ENCODE data around the gene ELF1. TPM values are rescaled to one million over a fixed set of nuclear protein-coding genes. Genes with fewer than 3 reads are reported as not detected.

The ELF1 gene
- 48.6 TPM for polyA plus RNA-seq (ENCODE audit: insufficient read length)
- long read RNA-seq, donor 1, partial matches to known transcripts: 6 of 9 reads
- long read RNA-seq, donor 1, other reads (novel, unspliced or antisense): 0 of 9 reads
- long read RNA-seq, donor 2, partial matches to known transcripts: 0 of 1 reads
- long read RNA-seq, donor 2, other reads (novel, unspliced or antisense): 0 of 1 reads
- long read RNA-seq, donor 3: 0 reads
- long read RNA-seq, donor 4: 0 reads
- long read RNA-seq, donor 5, partial matches to known transcripts: 6 of 9 reads
- long read RNA-seq, donor 5, other reads (novel, unspliced or antisense): 0 of 9 reads
- long read RNA-seq, donor 6, partial matches to known transcripts: 22 of 23 reads
- long read RNA-seq, donor 6, other reads (novel, unspliced or antisense): 0 of 23 reads
- long read RNA-seq, donor 7, partial matches to known transcripts: 73 of 118 reads
- long read RNA-seq, donor 7, other reads (novel, unspliced or antisense): 45 of 118 reads
- long read RNA-seq, donor 8: 0 reads

DNA sequence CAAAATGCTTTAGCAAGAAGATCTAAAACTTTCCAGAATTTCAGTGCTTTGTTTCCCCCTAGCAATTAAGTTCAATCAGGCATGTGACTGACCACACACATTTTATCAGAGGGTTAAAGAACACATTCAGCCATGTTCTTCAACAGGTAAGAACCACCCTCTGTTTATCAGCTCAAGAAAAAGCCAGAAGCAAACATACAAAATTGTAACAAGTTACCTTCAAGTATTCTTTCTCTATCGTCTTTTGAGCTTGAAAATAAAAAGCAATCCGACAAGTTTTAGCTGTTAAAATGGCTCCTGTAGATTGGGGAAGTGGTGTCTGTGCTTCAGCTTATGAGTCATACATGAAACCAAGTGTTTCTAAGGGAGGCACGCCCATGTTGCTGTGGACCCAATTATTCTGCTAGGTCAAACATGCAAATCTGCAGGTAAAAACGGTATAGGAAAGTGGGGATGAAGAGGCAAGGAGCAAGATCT is at the start of gene ELF1:
TSS of gene ELF1 (minus strand) at position 306 of the 477 bp plus-strand sequence. CDS start 37,262 bp downstream, outside the sequence.
- peak; percentile 46 for DNase-seq

DNA sequence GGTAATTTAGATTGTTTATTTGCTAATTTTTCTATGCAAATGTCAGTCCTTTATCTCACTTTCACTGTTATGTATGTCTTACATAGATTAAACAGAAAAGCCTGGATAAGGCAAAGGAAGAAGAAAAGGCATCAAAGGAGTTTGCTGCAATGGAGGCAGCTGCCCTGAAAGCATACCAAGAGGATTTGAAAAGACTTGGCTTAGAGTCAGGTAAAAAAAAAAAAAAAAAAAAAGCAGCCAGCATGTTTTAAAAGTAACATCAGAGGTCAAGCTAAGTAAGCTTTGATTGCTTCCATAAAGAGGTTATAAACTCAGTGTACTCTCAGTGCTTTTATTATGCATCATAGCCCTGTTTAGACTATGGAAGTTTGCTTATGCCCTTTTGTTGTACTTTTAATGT is 46.0 kb upstream of the ELF1 start:
- DNase-seq: no peak

DNA sequence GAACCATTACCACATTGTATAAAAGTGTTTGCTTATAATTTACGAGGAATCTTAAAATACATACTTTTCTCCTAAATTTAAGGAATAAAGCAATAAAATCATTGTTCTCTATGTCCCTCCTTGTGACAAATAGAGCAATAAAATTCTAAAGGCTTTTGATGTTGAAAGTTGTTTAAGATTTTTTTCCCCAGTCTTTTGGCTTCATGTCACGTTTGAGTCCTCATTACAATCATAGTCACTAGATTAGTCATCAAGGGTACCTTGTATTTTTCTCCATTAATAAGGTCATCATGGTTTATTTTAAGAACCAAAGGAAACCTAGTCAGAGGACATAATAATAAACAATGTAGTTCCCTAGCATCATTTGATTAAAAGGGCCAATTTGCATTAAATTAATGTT is 45.4 kb upstream of the ELF1 start:
- DNase-seq: no peak

DNA sequence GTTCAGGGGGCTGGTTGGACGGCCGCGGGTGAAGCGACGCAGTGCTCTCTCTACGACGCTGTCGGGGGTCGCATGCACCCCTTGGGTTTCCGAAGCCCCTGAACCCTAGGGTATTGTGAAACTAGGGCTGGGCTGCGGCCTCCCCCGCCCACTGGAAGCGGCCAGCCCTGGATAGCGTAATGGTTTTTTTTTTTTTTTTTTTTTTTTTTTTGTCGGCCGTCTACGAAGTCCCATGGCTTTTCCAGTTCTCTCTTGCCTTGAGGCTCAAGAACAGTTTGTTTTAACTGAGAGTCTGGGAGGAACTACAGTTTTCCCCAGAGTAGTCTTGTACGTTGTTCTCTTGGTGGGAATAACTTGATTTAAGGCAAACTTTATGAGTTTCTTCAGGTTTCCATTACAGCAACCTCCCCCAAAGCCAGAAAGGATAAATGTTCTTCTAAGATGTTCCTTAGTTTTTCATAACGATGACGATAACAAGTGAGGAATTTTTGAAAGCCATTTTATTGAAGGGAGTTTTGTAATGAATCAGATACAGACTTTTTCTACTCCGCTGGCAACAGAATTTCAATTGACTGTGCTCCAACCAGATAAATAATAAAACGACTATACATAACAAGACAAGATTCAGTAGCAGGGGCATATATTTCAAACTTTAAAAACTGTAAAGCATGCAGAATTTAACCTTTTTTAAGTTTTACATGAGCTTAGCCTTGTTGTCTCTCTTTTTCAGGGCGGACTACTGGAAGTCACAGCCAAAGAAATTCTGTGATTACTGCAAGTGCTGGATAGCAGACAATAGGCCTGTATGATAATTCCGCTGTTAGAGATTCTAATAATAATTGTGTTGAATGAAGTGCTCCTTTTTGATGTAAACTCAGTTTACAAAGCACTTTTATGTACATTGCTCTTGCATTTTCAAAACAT is 43.1 kb upstream of the ELF1 start:
- DNase-seq: peak; percentile 22

DNA sequence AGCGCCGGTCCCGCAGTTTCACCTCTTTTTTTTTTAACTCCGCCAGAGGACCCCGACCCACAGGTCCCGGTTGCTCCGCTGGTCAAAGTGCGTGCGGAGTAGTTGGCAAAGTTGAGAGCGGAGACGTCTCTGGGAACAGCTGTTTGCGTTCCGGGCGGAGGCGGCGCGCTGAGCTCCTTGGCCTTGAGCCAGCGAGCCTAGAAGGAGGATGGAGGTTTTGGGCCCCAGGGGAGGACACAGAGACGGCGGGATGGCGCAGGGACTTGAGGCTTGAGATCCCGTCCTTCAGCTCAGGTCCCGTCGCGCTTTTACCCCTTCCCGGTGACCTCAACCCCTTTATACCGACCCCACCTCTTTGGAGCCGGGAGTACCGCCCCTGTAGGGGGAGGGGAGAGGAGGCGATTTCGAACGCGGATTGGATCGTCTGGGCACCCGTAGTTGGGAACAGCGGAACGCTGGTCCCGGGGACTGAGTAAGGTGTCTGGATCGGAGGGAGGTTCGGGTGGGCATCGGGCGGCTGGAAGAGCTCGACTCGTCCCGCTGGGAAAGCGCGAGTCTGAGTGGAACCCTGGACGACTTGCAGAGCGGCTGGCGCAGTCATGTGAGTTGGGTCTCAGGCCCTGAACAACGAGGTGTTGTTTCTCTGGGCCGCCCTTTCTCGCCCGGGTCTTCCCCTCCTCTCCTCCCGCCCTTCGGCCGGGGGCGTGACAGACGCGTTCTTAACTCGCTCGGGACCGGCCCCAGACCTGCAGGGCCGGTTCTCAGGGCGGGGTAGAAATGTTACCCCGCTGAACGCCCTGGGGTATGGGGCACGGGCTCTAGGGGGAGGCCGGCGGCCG is 42.2 kb upstream of the ELF1 start, which contains the start of gene WBP4:
TSS of gene WBP4 (plus strand) at position 435 of the 839 bp plus-strand sequence. CDS start at position 600, 165 bp downstream.
- DNase-seq: peak; percentile 88

DNA sequence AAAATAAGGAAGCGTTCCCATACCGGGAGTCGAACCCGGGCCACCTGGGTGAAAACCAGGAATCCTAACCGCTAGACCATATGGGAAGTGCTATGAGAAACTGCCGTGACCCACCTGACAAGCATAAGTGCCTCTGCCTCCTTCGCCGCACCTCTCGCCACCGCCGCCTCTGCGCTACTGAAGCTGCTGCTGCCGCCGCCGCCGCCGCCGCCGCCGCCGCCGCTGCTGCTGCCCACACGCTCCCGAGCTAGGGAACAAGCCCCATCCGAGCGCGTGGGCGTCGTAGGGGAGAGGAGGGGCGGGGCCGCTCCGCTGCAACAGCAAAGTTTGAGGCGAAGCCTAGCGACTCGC is 41.6 kb upstream of the ELF1 start:
- peak; percentile 64 for DNase-seq

DNA sequence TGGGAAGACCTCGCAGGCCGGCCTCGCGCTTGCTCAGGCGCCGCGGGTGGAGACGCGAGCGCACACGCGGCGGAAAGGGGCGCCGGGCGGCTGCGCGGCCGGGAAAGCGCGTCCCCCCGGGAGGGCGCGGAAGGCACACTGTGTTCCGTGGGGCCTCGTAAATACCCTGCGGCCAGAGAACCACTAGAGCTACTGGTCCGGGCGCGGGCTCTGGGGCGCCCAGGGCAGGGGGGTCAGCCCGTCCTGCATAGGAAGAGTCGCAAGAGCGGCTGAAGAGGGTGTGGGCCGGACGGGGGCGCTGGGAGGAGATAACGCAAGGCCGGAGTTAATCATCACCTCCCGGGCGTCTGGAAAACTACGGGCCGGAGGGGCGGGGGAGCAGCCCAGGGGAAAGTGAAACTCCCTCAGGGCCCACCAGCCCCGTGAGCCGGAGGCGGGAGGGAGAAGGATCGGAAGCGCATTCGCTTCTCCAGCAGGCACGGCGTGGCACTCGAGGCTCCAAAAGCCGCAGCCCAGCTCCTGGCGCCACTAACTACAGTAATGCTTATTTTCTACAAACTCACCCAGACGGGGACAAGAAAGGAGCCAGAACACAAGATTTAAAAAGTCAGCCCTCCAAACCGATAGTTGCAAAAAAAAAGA is 41.1 kb upstream of the ELF1 start:
- peak; percentile 69 for DNase-seq

DNA sequence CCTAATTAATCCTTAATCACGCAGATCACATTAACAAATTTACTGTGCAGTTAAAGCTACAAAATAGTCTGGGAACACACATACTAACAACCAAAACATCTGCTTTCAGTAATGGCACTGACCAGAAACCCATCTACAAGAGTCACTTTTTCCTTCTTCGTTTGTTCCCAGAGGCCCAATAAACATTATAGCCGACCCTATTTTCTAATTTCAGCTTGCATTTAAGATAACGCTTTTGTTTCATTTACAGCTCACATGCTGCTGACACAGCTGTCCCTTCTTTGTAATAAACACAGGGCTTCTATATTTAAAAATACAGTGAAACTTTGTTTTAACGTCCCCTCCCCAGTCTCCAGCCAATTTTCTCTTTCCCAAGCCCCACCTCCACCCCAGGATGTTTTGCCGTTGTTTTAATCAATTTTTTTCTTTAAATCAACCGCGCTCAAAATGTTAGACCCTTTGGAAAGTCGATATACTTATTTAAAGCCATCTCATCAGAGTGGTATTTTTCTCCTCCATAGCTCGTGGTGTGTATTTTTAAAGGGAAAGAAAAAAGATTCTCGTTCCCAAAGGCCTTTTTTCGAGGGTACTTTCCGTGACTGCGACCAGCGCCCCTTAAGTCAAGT is 40.5 kb upstream of the ELF1 start:
- DNase-seq: peak; percentile 13

DNA sequence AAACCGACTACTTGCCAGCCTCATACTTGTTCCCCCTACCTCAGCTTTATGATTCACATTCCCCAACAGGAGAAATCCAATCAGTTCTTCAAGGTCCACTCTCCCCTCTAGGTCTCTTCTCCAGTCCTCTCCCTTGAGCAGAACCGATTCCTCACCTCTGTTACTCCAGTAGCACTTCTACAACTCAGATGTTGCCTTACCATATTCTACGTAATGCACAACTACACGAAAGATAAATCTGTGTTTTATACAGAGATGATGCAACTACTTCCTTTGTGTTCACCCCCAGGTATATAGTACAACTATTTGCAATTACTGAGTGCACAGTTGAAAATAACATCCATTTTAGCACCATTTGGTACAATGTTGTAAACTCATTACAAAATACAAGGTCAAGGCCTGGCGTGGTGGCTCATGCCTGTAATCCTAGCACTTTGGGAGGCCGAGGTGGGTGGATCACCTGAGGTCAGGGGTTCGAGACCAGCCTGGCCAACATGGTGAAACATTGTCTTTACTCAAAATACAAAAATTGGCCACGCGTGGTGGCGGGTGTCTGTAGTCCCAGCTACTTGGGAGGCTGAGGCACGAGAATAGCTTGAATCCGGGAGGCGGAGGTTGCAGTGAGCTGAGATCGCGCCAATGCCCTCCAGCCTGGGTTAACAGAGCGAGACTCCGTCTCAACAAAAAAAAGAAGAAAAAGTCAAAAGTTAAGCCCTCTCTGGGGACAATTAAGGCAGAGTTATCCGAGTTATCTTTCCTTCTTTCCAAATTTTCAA is 39.4 kb upstream of the ELF1 start:
- no peak for DNase-seq

DNA sequence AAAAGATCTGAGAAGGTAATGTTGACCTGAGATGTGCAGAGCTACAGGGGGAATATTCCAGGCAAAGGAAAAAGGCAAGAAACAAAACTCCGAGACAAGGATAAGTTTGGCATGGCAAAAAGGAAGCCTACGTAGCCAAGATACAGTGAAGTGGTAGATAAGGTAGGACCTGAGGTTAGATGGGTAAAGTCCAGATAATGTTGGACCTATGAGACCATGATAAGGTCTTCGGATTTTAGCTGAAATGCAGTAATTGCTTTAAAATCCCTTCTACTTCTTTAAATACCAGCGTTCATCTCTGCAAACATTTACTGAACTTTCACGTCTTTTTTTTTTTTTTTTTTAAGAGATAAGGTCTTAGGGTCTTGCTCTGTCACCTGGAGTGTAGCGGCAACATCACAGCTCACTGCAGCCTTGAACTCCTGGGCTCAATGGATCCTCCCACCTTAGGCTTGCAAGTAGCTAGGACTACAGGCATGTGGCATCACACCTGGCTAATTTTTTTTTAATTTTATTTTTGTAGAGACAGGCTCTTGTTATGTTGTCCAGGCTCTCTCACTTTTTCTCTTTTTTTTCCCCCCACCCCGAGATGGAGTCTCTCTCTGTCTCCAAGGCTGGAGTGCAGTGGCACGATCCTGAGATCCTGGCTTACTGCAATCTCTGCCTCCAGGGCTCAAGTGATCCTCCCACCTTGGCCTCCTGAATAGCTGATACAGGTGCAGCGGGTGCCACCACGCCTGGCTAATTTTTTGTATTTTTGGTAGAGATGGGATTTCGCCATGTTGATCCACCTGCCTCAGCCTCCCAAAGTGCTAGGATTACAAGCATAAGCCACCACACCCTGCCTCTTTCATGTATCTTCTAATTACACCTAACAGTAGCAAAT is 38.0 kb upstream of the ELF1 start:
- no peak for DNase-seq

DNA sequence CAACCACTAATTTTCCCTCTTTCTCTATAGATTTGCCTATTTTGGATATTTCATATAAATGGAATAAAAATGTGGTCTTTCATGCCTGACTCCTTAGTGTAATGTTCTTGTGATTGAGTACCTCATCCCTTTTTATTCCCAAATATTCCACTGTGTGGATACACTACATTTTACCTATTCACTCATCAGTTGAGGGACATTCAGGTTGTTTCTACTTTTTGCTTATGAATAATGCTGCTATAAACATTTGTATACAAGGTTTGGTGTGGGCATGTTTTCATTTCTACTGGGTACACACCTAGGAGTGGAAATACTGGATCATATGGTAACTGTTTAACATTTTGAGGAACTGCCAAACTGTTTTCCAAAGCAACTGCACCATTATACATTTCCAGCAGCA is 37.1 kb upstream of the ELF1 start:
- no peak for DNase-seq

DNA sequence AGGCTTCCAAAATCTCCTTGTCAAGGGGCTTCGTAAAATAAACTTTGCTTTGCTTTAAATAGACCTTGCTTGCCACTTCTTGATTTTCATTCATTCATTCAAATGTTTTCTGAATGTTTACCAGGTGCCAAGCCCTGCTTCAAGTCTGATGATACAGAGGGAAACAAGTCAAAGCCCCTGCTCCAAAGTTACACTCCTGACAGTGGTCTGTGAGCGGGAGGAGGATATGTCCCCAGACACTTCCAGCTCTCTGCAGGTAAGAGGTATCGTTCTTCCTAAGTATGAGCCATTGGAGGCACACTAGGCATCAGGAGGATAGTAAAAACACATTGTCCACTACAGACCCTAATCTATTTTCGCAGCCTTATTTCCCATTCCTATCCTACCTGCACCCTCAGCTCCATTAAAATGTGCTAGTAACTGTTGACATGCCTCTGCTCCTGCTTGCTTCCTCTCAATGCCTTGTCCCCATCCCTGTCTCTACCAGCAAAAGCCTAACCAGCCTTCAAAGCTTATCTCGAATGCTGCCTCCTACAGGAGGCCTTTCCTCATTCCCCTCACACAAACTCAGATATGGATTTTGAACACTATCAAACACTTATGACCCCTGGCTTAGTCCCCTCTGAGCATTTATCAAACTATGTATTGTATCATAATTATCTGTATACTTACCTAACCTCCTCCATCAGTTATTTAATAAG is 36.0 kb upstream of the ELF1 start:
- DNase-seq: no peak

DNA sequence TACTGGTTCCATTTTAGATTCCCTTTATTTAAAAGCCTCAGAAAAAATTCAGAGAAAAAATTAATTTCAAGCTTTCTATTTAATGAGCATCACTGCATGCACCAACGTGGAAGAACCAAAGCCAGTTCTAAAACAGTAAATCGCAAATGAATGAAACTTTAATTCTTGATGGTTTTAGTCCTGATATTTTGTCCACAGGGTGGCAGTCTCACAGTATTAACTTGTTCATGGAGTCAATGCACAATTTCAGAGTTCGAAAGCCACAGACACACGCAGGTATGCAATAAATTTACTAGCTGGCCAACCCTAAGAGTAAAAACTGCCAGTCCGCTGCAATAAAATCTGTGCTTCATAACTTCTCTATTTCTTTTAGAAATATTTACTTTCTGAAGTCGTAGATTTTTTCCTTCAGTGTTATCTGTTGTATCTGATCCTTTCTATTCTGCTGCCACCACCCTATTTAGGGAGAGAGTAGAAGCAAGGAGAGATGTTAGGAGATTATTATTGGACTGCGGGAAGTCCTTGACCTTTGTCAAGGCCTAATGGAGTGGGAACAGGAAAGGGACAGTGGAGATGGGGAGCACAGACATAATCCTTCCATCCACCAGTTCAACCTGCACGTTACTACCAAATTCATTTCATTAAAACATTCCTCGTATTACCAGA is 35.2 kb upstream of the ELF1 start:
- DNase-seq: peak; percentile 25

DNA sequence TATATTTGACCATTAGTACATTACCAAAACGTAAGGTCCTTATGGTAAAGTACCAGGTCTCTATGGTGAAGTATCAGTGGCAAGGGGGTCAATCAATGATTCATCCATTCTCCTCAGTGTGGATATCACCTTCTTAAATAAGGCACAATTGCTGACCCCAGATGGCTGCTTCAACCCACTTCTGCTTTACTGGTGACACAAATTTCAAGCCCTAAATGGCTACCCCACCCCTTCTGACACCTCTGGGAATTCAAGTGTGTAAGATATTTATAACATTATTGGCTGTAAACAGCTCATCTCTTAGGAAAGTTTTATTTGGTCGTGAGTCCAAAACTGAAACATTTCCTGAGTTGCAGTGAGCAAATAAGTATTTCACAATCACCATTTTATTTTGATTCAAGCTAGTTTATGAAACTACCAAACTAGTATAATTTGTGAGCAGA is 34.3 kb upstream of the ELF1 start:
- DNase-seq: no peak

DNA sequence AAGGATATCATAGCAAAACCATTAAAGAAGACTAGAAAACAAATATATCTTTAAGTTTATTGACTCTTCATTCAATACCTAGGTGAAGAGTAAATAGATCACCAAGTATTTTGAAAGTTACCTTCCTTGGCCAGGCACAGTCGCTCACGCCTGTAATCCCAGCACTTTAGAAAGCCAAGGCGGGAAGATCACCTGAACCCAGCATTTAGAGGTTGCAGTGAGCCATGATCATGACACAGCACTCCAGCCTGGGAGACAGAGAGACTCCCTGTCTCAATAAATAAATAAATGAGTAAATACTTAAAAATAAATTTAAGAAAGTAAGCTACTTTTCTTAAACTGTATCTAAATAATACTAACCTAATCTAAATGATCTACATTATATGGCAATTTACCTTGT is 33.3 kb upstream of the ELF1 start:
- no peak for DNase-seq

DNA sequence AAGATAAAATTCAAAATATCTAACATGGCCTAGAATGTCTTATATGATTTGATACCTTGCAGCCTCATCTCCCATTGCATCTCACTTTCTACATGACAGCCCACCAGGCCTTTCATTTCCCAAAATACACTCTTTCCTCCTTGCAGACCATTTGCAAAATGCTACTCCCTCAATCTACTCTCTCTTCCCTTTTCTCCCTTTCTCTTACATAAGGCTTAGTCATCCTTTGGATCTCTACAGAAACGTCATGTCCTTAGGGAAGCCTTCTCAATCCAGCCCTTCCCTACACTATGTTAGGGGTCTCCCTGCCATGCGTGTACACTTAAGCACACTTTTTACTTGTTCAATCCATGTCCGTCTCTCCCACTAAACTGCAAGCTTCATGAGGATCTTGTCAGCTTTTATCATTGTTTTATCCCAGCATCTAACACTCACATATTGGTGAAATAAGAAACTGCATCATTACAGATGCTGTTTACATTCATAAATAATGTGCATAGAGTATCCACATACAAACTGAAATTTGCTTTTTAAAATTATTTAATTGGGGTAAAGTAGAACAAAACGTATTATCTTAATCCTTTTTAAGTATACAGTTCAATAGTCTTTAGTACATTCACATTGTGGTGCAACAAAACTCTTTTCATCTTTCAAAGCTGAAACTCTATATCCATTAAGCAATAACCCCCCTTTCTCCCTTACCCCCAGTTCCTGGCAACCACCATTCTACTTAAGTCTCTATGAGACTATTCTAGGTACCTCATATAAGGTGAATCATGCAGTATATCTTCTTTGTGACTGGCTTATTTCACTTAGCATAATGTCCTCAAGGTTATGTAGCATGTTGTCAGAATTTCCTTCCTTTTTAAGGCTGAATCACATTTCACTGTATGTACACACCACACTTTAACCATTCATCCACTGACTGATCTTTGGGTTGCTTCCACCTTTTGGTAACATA is 30.6 kb upstream of the ELF1 start:
- DNase-seq: no peak

Data from left kidney (tissue), 8 donors.